GM23338 (cell line): ENCODE data around the gene MYL1. TPM values are rescaled to one million over a fixed set of nuclear protein-coding genes. Genes with fewer than 3 reads are reported as not detected.

ENCODE experiments used
- ATAC-seq: fragments of 200-7000 bp; cut with Tn5 transposase; 3 replicates; pipeline ENCODE4 v1.9.1; 2020
- DNase-seq: peaks from one replicate; pipeline ENCODE4 v3.0.0-alpha.2; 2015; ENCODE audit warnings: low spot score
- H2AFZ ChIP-seq: fragments of 200-600 bp; sonication (generic); 2 replicates; pipeline ENCODE4 v1.8.0; 2016; ENCODE audit warnings: antibody characterized with exemption, mild to moderate bottlenecking, moderate library complexity
- H3F3A ChIP-seq: fragments of 200-600 bp; sonication (generic); replicated peaks from 2 replicates; pipeline ENCODE4 v1.8.0; 2017; ENCODE audit warnings: antibody characterized with exemption, mixed run types, low read depth
- H3K27ac ChIP-seq: fragments of 200-600 bp; sonication (generic); 2 replicates; pipeline ENCODE4 v1.6.1; 2016; ENCODE audit warnings: low read depth
- H3K27me3 ChIP-seq: fragments of 200-600 bp; sonication (generic); 2 replicates; pipeline ENCODE4 v1.8.0; 2016; ENCODE audit warnings: mild to moderate bottlenecking, mixed run types, moderate library complexity; ENCODE audit not compliant: insufficient read depth
- H3K36me3 ChIP-seq: fragments of 200-600 bp; sonication (generic); 2 replicates; pipeline ENCODE4 v1.8.0; 2016; ENCODE audit warnings: mild to moderate bottlenecking; ENCODE audit not compliant: insufficient read depth
- H3K4me1 ChIP-seq: fragments of 200-600 bp; sonication (generic); 2 replicates; pipeline ENCODE4 v1.8.0; 2016; ENCODE audit warnings: mild to moderate bottlenecking, moderate library complexity; ENCODE audit not compliant: insufficient read depth
- H3K4me2 ChIP-seq: fragments of 200-600 bp; sonication (generic); 2 replicates; pipeline ENCODE4 v1.7.1; 2017; ENCODE audit warnings: mixed run types
- H3K4me3 ChIP-seq: fragments of 200-600 bp; sonication (generic); 2 replicates; pipeline ENCODE4 v1.6.1; 2016; ENCODE audit warnings: mixed run types
- H3K79me2 ChIP-seq: fragments of 200-600 bp; sonication (generic); replicated peaks from 2 replicates; pipeline ENCODE4 v1.8.0; 2017; ENCODE audit warnings: mild to moderate bottlenecking; ENCODE audit not compliant: insufficient read depth
- H3K9me2 ChIP-seq: fragments of 200-600 bp; sonication (generic); 2 replicates; pipeline ENCODE4 v1.8.0; 2017; ENCODE audit not compliant: insufficient read depth
- H4K20me1 ChIP-seq: fragments of 200-600 bp; sonication (generic); replicated peaks from 2 replicates; pipeline ENCODE4 v1.8.0; 2017; ENCODE audit warnings: mild to moderate bottlenecking; ENCODE audit not compliant: insufficient read depth
- H3K27ac Mint-ChIP-seq: 2 replicates; pipeline ENCODE4 v1.8.0; 2020; ENCODE audit warnings: inconsistent platforms, mild to moderate bottlenecking, moderate library complexity, mixed read lengths
- H3K27me3 Mint-ChIP-seq: 3 replicates; pipeline ENCODE4 v1.8.0; 2022; ENCODE audit warnings: low read depth, mild to moderate bottlenecking, moderate library complexity, mixed read lengths, inconsistent platforms; ENCODE audit not compliant: insufficient read depth, poor library complexity
- H3K36me3 Mint-ChIP-seq: 3 replicates; pipeline ENCODE4 v1.8.0; 2021; ENCODE audit warnings: low read depth, mild to moderate bottlenecking, inconsistent platforms, moderate library complexity, mixed read lengths
- H3K4me1 Mint-ChIP-seq: 3 replicates; pipeline ENCODE4 v1.8.0; 2020; ENCODE audit warnings: mild to moderate bottlenecking, inconsistent platforms, mixed read lengths
- H3K4me3 Mint-ChIP-seq: 3 replicates; pipeline ENCODE4 v1.8.0; 2021; ENCODE audit warnings: moderate library complexity, mild to moderate bottlenecking, inconsistent platforms, mixed read lengths
- H3K9me3 Mint-ChIP-seq: 3 replicates; pipeline ENCODE4 v1.8.0; 2020; ENCODE audit warnings: moderate library complexity, mild to moderate bottlenecking, inconsistent platforms, mixed read lengths
- ETS1 ChIP-seq: IDR thresholded peaks from 2 replicates; pipeline ENCODE4 v1.6.1; 2016; ENCODE audit warnings: antibody characterized with exemption
- EZH2phosphoT487 ChIP-seq: fragments of 200-600 bp; sonication (generic); IDR thresholded peaks from one replicate; pipeline ENCODE4 v1.8.1; 2018; ENCODE audit warnings: antibody characterized with exemption; ENCODE audit not compliant: unreplicated experiment
- JUNB ChIP-seq: IDR thresholded peaks from one replicate; pipeline ENCODE4 v1.6.1; 2016; ENCODE audit warnings: antibody characterized with exemption; ENCODE audit not compliant: unreplicated experiment
- REST ChIP-seq: IDR thresholded peaks from one replicate; pipeline ENCODE4 v1.6.1; 2018; ENCODE audit warnings: antibody characterized with exemption; ENCODE audit not compliant: unreplicated experiment
- ZNF331 ChIP-seq: fragments of 250-450 bp; sonication (Bioruptor Pico); IDR thresholded peaks from 2 replicates; pipeline ENCODE4 v1.5.0; 2020; ENCODE audit warnings: low read depth, mild to moderate bottlenecking, moderate library complexity
- polyA plus RNA-seq: library from polyadenylated mRNA; unstranded; fragments of >200 nt; fragmentation: Nextera tagmentation; extraction: Ambion mirVana; gene quantifications from 2 replicates; pipeline ENCODE4 v1.2.1, GENCODE V29; 2016
- total RNA-seq: library from RNA; depleted of rRNA; stranded (reverse); fragments of >200 nt; shearing (Covaris generic); gene quantifications from 2 replicates; pipeline ENCODE4 v1.2.3, GENCODE V29; 2014
- TF ChIP-seq, protein P1 (sequence below), 2 experiments: fragments of 200-600 bp in 1 of 2; sonication (generic) in 1 of 2; conservative IDR thresholded peaks; 2 replicates each; pipeline versions ENCODE4 v1.5.1 to v1.6.1; 2016 to 2017; ENCODE audit warnings: antibody characterized with exemption in 2 of 2, low read depth in 2 of 2, mild to moderate bottlenecking in 2 of 2, moderate library complexity in 1 of 2
- TF ChIP-seq, protein P2 (sequence below): fragments of 250-450 bp; sonication (Bioruptor Pico); IDR thresholded peaks from 2 replicates; pipeline ENCODE4 v1.5.0; 2020; ENCODE audit warnings: mild to moderate bottlenecking, moderate library complexity

Gene MYL1
- total and polyA plus RNA-seq, 2 experiments from 2014 or later, result not detected

GRCh38 chr2:210263841-210264240 is 51.1 kb downstream of the MYL1 start:
- H3K79me2 ChIP-seq, result no peaks in the 10 kb centered on the region
- Mint-ChIP-seq H3K36me3 (no peaks in the 10 kb centered on the region), H3K4me1 (no peaks in the 10 kb centered on the region), H3K9me3 (no peaks in the 10 kb centered on the region), H3K27ac (no peak overlapping the region), H3K4me3 (no peak overlapping the region), H3K27me3 (no peaks in the 10 kb centered on the region)
- no peaks in the 10 kb centered on the region for H3K4me1 ChIP-seq
- H3K27ac ChIP-seq, result no peak overlapping the region
- no peaks in the 10 kb centered on the region for H3K36me3 ChIP-seq
- no peaks in the 10 kb centered on the region for H3F3A ChIP-seq
- no peaks in the 10 kb centered on the region for H3K9me2 ChIP-seq
- H3K4me3 ChIP-seq, result no peak overlapping the region
- H3K4me2 ChIP-seq, result no peak overlapping the region
- no peaks in the 10 kb centered on the region for H3K27me3 ChIP-seq
- no peak overlapping the region for H2AFZ ChIP-seq
- TF ChIP-seq ETS1, result no peak
- no peak for TF ChIP-seq EZH2phosphoT487
- no peak for TF ChIP-seq REST
- TF ChIP-seq JUNB, result no peak
- TF ChIP-seq, protein P1, sequence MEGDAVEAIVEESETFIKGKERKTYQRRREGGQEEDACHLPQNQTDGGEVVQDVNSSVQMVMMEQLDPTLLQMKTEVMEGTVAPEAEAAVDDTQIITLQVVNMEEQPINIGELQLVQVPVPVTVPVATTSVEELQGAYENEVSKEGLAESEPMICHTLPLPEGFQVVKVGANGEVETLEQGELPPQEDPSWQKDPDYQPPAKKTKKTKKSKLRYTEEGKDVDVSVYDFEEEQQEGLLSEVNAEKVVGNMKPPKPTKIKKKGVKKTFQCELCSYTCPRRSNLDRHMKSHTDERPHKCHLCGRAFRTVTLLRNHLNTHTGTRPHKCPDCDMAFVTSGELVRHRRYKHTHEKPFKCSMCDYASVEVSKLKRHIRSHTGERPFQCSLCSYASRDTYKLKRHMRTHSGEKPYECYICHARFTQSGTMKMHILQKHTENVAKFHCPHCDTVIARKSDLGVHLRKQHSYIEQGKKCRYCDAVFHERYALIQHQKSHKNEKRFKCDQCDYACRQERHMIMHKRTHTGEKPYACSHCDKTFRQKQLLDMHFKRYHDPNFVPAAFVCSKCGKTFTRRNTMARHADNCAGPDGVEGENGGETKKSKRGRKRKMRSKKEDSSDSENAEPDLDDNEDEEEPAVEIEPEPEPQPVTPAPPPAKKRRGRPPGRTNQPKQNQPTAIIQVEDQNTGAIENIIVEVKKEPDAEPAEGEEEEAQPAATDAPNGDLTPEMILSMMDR (conservative IDR thresholded peaks at IDR 0.05; ENCODE audit: low read depth in 2 of 2), result no peak
- no peak for TF ChIP-seq ZNF331 (CRISPR knock-in tag)
- TF ChIP-seq, protein P2, sequence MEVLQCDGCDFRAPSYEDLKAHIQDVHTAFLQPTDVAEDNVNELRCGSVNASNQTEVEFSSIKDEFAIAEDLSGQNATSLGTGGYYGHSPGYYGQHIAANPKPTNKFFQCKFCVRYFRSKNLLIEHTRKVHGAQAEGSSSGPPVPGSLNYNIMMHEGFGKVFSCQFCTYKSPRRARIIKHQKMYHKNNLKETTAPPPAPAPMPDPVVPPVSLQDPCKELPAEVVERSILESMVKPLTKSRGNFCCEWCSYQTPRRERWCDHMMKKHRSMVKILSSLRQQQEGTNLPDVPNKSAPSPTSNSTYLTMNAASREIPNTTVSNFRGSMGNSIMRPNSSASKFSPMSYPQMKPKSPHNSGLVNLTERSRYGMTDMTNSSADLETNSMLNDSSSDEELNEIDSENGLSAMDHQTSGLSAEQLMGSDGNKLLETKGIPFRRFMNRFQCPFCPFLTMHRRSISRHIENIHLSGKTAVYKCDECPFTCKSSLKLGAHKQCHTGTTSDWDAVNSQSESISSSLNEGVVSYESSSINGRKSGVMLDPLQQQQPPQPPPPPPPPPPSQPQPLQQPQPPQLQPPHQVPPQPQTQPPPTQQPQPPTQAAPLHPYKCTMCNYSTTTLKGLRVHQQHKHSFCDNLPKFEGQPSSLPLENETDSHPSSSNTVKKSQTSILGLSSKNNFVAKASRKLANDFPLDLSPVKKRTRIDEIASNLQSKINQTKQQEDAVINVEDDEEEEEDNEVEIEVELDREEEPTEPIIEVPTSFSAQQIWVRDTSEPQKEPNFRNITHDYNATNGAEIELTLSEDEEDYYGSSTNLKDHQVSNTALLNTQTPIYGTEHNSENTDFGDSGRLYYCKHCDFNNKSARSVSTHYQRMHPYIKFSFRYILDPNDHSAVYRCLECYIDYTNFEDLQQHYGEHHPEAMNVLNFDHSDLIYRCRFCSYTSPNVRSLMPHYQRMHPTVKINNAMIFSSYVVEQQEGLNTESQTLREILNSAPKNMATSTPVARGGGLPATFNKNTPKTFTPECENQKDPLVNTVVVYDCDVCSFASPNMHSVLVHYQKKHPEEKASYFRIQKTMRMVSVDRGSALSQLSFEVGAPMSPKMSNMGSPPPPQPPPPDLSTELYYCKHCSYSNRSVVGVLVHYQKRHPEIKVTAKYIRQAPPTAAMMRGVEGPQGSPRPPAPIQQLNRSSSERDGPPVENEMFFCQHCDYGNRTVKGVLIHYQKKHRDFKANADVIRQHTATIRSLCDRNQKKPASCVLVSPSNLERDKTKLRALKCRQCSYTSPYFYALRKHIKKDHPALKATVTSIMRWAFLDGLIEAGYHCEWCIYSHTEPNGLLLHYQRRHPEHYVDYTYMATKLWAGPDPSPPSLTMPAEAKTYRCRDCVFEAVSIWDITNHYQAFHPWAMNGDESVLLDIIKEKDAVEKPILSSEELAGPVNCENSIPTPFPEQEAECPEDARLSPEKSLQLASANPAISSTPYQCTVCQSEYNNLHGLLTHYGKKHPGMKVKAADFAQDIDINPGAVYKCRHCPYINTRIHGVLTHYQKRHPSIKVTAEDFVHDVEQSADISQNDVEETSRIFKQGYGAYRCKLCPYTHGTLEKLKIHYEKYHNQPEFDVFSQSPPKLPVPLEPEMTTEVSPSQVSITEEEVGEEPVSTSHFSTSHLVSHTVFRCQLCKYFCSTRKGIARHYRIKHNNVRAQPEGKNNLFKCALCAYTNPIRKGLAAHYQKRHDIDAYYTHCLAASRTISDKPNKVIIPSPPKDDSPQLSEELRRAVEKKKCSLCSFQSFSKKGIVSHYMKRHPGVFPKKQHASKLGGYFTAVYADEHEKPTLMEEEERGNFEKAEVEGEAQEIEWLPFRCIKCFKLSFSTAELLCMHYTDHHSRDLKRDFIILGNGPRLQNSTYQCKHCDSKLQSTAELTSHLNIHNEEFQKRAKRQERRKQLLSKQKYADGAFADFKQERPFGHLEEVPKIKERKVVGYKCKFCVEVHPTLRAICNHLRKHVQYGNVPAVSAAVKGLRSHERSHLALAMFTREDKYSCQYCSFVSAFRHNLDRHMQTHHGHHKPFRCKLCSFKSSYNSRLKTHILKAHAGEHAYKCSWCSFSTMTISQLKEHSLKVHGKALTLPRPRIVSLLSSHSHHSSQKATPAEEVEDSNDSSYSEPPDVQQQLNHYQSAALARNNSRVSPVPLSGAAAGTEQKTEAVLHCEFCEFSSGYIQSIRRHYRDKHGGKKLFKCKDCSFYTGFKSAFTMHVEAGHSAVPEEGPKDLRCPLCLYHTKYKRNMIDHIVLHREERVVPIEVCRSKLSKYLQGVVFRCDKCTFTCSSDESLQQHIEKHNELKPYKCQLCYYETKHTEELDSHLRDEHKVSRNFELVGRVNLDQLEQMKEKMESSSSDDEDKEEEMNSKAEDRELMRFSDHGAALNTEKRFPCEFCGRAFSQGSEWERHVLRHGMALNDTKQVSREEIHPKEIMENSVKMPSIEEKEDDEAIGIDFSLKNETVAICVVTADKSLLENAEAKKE (CRISPR knock-in tag), result no peak
- DNase-seq, result no peak
- ATAC-seq, result no peak
- H4K20me1 ChIP-seq, result no peaks in the 10 kb centered on the region
